ES-I3 (cell line): ENCODE measurements around the gene ADGRB3.

Experiments used
- H3K36me3 ChIP-seq: 2 replicates; pipeline ENCODE4 v1.6.1; 2013; ENCODE audit warnings: mild to moderate bottlenecking, low read length, control low read depth, moderate library complexity; ENCODE audit not compliant: insufficient read depth
- H3K4me1 ChIP-seq: 2 replicates; pipeline ENCODE4 v1.6.1; 2013; ENCODE audit warnings: mild to moderate bottlenecking, control low read depth, low read length; ENCODE audit not compliant: insufficient read depth
- H3K9ac ChIP-seq: 2 replicates; pipeline ENCODE4 v1.6.1; 2013; ENCODE audit warnings: low read depth, mild to moderate bottlenecking, low read length, moderate library complexity
- H3K9me3 ChIP-seq: 2 replicates; pipeline ENCODE4 v1.6.1; 2013; ENCODE audit warnings: mild to moderate bottlenecking, low read length, moderate library complexity; ENCODE audit not compliant: control insufficient read depth, insufficient read depth

ADGRB3 gene

DNA sequence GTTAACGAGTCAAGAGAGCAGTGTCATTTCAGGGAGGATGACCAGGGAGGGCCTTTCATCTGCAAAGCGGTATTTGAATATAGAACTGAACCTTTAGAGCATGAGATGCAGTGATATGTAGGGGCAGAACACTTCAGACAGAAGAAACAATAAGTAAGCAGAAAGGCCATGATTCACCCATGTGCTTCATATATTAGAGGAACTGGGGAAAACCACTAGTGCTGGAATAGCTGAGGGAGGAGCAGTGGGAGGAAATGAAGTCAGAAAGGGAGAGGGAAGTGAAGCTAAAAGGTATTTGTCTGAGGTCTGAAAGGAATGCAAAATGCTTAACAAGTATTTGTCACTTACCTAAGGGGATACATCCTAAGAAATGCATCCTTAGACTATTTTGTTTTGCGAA, 391.2 kb downstream of the ADGRB3 start:
- H3K9me3 ChIP-seq = no peaks in the 10 kb centered on the region
- no peaks in the 10 kb centered on the region for H3K36me3 ChIP-seq
- H3K4me1 ChIP-seq = no peaks in the 10 kb centered on the region
- no peak overlapping the region for H3K9ac ChIP-seq

- Histone ChIP-seq H3K4me1 (no peaks in the 10 kb centered on the region), H3K36me3 (no peaks in the 10 kb centered on the region), H3K9me3 (no peaks in the 10 kb centered on the region), H3K9ac (no peak overlapping the region)
Measured at GRCh38 chr6:69026715-69027114, 391.6 kb downstream of the ADGRB3 start.

DNA sequence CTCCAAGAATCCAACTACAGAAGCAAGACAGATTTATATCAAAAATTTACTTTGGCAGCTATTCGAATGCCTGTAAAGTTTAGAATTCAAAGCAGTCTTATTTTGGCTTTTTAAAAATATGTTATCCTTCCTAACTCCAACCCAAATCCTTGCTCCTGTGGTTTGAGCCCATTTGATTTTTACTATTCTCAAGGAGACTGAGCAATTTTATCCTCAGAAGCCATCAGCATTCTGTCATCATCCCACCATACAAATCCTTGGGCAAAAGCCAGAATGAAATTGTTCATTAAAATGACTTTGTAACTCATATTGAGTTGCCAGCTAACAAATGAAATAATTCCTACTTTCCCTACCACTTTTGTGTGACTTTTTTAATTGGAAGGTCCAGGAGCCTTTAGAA, 392.8 kb downstream of the ADGRB3 start:
- no peaks in the 10 kb centered on the region for H3K9me3 ChIP-seq
- no peaks in the 10 kb centered on the region for H3K4me1 ChIP-seq
- H3K36me3 ChIP-seq = no peaks in the 10 kb centered on the region

GRCh38 chr6:69038841-69039240, 403.8 kb downstream of the ADGRB3 start:
- no peak overlapping the region for H3K9ac ChIP-seq
- no peaks in the 10 kb centered on the region for H3K4me1 ChIP-seq
- no peaks in the 10 kb centered on the region for H3K36me3 ChIP-seq
- H3K9me3 ChIP-seq = no peaks in the 10 kb centered on the region

More for the DNA sequence above, 392.8 kb downstream of the ADGRB3 start:
- H3K9ac ChIP-seq = no peak overlapping the region

DNA sequence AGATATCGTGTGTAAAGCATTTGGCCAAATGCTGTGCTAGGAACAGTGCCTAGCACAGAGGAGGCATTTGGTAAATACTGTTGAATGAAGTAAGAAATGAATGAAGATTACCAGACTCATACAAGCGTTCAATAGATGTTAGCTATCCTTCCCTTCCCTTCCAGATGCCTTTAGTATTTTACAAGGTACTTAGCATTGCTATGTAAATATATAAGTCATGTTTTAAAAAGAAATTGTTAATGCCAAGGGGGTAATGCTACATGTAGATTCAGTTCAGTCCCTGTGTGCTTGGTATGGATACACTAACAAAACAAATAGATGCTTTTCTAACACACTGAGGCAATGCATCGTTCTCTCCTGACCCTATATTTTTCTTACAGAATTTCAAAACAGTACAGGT, 407.2 kb downstream of the ADGRB3 start:
- no peaks in the 10 kb centered on the region for H3K36me3 ChIP-seq
- no peak overlapping the region for H3K9ac ChIP-seq
- no peaks in the 10 kb centered on the region for H3K4me1 ChIP-seq
- no peaks in the 10 kb centered on the region for H3K9me3 ChIP-seq

DNA sequence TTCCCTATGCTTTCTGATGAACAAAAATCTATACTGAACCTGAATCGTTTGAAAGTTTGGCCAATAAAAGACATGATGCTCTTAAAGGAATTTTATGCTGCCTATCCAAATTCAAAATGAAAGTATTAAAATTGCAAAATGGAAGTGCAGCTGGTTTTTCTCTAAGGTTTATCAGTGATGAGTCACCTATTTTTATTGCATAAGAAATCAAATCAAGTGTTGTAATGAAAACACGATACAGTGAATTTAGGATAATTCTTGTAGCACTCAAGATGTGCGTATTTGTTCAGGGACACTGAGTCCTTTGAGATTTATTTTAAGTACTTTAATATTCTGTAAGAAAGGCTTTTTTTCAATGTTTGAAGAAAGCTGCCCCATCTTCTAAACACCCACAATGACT, 409.5 kb downstream of the ADGRB3 start:
- no peaks in the 10 kb centered on the region for H3K4me1 ChIP-seq
- no peaks in the 10 kb centered on the region for H3K36me3 ChIP-seq
- H3K9ac ChIP-seq = no peak overlapping the region
- H3K9me3 ChIP-seq = no peaks in the 10 kb centered on the region

GRCh38 chr6:69059413-69059812, 424.3 kb downstream of the ADGRB3 start:
- Histone ChIP-seq H3K9ac (no peak overlapping the region), H3K4me1 (no peaks in the 10 kb centered on the region), H3K36me3 (no peaks in the 10 kb centered on the region), H3K9me3 (no peaks in the 10 kb centered on the region)

- no peaks in the 10 kb centered on the region for H3K4me1 ChIP-seq
- no peaks in the 10 kb centered on the region for H3K9me3 ChIP-seq
- no peaks in the 10 kb centered on the region for H3K36me3 ChIP-seq
- no peak overlapping the region for H3K9ac ChIP-seq
Measured at GRCh38 chr6:69061066-69061465, 426.0 kb downstream of the ADGRB3 start.

- Histone ChIP-seq H3K4me1 (no peaks in the 10 kb centered on the region), H3K36me3 (no peaks in the 10 kb centered on the region), H3K9ac (no peak overlapping the region), H3K9me3 (no peaks in the 10 kb centered on the region)
Measured at GRCh38 chr6:69063401-69063800, 428.3 kb downstream of the ADGRB3 start.

DNA sequence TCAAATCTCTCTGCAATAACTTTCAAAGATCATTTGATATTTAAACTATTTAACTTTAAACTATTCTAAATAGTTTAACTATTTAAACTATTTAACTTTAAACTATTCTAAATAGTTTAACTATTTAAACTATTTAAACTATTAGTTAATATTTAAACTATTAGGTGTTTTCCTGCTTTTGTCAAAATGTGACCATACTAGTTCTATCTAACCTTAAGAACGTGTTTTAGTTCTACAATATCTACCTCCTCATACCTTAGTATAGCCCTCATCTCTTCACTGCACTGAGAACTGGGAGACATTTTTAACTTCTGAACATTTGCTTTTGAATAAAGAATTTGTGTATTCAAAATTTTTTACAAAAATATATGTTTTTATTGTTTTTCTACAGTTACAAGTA, 429.1 kb downstream of the ADGRB3 start:
- Histone ChIP-seq H3K9ac (no peak overlapping the region), H3K9me3 (no peaks in the 10 kb centered on the region), H3K4me1 (no peaks in the 10 kb centered on the region), H3K36me3 (no peaks in the 10 kb centered on the region)

DNA sequence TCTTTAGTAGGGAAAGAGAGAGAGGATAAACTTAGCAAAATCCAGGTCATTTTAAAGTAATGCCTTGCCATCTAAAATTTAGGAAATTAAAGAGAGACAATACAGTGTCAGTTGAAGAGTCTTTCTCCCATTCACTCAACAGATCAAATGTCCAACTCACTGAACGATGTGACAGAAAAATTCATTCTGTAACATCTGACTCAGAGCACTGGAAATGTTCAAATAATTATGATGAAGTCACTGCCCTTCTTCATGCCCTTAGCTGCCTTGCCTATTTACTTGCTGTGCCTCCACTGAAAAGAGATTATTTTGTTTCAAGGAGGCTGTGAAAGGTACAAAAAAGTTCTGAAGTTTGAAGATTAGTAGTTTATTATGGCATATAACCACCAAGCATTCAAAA, 434.8 kb downstream of the ADGRB3 start:
- no peaks in the 10 kb centered on the region for H3K9me3 ChIP-seq
- no peak overlapping the region for H3K9ac ChIP-seq
- H3K36me3 ChIP-seq = no peaks in the 10 kb centered on the region
- no peaks in the 10 kb centered on the region for H3K4me1 ChIP-seq

DNA sequence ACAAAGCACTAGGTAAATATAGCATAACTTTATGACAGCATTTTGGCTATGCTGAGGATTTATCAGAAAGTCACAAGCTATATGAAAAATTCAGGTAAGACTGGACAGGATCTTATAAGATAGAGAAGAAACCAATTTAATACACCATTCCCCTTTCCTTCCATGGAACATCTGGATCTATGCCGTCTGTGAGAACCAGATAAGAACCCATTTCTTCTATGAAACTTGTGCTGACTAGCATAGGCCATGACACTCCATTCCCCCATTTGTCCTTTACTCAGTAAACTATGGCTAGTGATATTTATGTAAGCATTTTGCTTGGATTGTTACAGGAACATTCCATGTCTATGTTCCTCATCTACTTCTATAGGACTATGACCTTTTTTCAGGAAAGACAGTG, 437.7 kb downstream of the ADGRB3 start:
- Histone ChIP-seq H3K9me3 (no peaks in the 10 kb centered on the region), H3K36me3 (no peaks in the 10 kb centered on the region), H3K4me1 (no peaks in the 10 kb centered on the region), H3K9ac (no peak overlapping the region)

DNA sequence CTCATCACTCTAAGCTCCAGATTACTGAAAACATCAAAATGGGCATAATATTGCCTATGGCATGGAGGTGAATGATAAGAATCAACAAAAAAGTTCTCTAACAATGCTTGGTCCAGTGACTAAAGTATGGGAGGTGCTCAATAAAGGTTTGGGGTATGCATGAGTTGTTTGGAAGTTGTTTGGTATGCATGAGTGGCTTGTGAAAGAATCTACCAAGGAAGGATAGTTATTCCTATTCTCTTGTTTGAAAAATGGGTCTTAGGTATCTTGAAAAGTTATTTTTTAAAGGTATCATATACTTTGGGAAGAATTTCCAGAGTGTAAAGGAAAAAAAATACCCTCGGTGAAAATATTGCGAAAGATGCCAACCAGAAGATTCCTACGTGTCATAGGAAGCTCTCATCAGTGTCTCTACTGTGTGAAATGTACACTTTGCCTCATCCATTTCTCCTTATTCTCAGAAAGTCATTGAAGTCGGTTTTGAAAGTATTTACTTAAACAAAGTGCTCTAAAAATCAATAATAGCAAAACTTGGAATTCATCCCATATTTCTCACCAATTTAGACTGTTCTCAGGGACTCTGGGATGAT, 449.8 kb downstream of the ADGRB3 start:
- Histone ChIP-seq H3K4me1 (no peaks in the 10 kb centered on the region), H3K9ac (no peak overlapping the region), H3K36me3 (no peaks in the 10 kb centered on the region), H3K9me3 (no peaks in the 10 kb centered on the region)

GRCh38 chr6:69086689-69087088, 451.6 kb downstream of the ADGRB3 start:
- Histone ChIP-seq H3K9me3 (no peaks in the 10 kb centered on the region), H3K9ac (no peak overlapping the region), H3K4me1 (no peaks in the 10 kb centered on the region), H3K36me3 (no peaks in the 10 kb centered on the region)

GRCh38 chr6:69089539-69089938, 454.5 kb downstream of the ADGRB3 start:
- H3K9me3 ChIP-seq = no peaks in the 10 kb centered on the region

DNA sequence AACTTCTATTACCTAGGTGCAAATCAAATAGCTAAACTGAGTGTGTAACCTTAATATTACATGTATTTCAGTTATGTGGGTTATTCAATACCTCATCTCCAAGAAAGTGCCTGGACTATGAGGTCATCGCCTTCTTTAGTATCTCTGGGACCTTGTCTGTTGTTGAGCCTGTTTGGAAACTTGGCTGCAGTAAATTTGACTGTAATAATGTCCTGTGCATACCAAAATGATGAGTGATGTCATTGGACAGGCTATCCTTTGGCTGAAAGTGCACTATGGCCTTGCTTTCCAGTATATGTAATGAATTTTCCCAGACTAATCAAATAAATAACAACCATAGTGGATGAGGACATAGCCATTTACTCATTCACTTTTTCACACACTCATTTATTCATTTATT, 455.1 kb downstream of the ADGRB3 start:
- Histone ChIP-seq H3K4me1 (no peaks in the 10 kb centered on the region), H3K9me3 (no peaks in the 10 kb centered on the region), H3K36me3 (no peaks in the 10 kb centered on the region), H3K9ac (no peak overlapping the region)

More at GRCh38 chr6:69089539-69089938, 454.5 kb downstream of the ADGRB3 start:
- no peaks in the 10 kb centered on the region for H3K36me3 ChIP-seq
- no peaks in the 10 kb centered on the region for H3K4me1 ChIP-seq
- H3K9ac ChIP-seq = no peak overlapping the region
